Measurements from ENCODE around the gene TAS2R60.
"Not testable (repeated sequence)": the region's sequence is repeated elsewhere in the genome, so short reads cannot be mapped to it uniquely, and the experiment has no call there.

TAS2R60 gene

GRCh38 chr7:143479055-143479766 lies 36.0 kb downstream of the TAS2R60 start:
- FAIRE-seq = no peak

- no peak for FAIRE-seq
Observed at GRCh38 chr7:143480501-143480900, 37.2 kb downstream of the TAS2R60 start.

- FAIRE-seq = no peak
Observed at GRCh38 chr7:143484119-143484518, 40.9 kb downstream of the TAS2R60 start.

DNA sequence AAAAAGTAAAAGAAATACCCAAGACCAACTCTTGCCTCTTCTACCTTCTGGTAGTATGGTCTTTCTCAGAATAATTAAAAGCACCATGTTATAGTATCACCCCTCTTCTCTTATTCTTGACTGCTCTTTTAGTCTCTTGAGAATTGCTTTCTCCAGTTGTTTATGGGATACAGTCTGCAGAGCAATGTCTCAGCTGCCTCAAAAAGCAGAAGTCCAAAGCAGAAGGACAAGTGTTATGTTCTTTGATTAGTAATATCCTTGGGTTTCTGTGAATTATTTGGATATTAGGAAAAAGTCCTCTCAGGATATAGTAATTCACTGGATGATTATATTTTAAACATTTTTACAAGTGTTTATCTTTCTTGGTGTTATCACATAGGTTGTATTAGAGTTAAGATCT lies 41.8 kb downstream of the TAS2R60 start:
- no peak for FAIRE-seq

DNA sequence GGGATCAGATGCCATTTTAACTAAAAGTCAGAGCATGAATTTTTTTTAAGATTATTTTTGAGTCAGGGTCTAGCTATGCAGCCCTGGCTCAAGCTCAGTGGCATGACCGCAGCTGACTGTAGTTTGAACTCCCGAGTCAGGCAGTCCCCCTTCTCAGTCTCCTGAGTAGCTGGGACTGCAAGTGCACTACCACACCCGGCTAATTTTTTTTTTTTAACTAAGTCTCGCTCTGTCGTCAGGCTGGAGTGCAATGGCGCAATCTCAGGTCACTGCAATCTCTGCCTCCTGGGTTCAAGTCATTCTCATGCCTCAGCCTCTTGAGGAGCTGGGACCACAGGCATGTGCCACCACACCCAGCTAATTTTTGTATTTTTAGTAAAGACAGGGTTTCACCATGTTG lies 42.2 kb downstream of the TAS2R60 start:
- no peak for FAIRE-seq

- not testable (repeated sequence) for FAIRE-seq
Observed at GRCh38 chr7:143486266-143486665, 43.0 kb downstream of the TAS2R60 start.

GRCh38 chr7:143487061-143487460 lies 43.8 kb downstream of the TAS2R60 start:
- no peak for FAIRE-seq

DNA sequence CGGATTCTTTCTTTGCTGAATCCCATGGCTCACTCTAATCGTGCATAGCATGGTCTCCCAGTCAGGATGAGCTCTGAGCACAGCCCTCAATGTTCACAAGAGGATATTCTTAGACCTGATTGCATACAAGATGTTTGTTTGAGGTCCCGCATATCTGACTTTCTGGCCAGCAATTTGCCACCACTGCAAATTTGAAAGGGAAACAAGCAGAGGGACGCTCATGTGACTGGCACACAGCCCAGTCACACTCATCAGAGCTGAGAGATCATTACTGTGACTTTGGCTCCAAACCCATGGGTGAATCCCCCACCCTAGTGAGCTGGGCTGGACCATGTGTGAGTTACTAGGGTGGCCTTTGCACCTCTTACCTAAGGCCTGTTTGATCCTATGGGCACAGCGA lies 44.3 kb downstream of the TAS2R60 start:
- no peak for FAIRE-seq

DNA sequence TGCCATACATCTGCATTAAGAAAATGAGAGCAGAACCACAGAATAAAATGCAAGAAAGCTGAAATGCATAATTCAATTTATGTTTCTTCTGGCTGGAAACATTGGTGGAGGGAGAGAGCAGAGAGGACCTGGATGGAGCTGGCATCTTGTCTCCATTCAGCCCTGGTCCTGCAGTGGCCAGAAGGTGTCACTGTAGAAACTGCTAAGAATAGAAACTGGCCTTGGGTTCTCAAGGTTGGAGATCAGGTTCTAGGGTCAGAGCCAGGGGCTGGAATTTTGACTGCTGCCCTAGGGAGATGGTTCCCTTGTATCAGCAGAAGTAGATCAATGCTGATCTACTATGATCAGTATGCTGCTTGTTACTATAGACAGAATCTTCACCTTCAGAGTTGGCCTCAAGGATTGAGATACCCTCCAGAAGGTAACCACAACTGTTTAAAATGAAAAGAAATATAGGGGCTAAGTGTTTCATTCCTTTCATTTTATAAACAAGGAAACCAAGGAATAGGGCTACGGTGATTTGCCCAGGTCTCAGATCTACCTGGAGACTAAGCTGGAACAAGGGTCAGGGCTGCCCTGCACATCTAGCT lies 47.6 kb downstream of the TAS2R60 start:
- no peak for FAIRE-seq

GRCh38 chr7:143492043-143492471 lies 48.8 kb downstream of the TAS2R60 start:
- no peak for FAIRE-seq

DNA sequence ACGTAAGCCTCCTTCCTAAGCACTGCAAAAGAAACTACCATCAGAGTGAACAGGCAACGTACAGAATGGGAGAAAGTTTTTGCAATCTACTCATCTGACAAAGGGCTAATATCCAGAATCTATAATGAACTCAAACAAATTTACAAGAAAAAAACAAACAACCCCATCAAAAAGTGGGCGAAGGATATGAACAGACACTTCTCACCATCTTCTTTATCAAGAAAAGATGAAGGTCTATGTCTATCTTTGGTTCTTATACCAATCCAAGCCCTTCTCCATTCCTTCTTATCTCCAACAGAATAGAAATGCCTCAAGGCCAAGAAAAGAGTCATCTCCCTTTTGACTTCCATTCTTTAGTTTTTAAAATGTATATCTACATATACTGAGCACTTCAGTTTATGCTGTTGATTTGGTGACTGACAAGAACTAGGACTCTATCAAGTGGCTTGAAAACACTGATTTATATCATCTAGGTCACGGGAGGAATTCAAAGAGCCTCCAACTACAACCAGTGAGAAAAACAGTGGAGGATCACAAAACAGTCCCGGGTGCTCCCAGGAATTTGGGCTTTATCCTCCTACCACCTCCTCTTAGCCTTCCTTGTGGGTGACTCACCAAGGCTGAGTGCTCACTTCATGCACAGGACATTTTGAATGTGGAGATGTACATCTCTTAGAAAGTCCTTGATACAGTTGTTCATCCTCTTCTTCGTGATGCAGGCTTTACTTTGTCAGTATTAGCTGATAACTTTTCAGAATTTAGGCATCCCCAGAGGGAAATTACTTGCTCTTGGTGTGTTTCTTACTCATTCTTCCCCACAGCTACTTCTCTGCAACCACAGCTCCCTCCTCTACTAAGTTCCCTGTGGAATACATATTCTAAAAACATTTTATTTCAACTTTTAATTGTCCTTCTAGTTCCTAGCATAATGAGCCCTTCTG lies 49.8 kb downstream of the TAS2R60 start:
- no peak for FAIRE-seq

DNA sequence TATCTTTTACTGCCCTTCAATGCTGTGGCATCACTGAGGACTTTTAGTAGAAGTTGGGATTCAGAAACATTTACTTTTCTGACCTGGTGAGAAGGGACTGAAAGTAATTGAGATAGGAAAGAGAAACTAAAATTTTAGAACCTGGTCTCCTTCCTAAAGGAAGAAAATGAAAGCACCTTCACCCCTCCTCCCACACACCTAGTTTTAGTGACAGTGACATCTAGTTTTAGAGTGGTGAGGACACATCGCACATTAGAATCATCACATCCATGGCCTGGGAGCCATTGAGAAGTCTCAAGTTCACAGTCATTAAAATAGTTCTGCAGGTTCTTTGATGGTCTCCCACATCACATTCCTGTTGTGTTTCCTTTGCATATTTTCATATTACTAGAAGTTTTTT lies 50.5 kb downstream of the TAS2R60 start:
- no peak for FAIRE-seq

Measured in colon (tissue), 2 donors.